Measurements from ENCODE around the gene CCDC69.
"Not testable (repeated sequence)": the region's sequence is repeated elsewhere in the genome, so short reads cannot be mapped to it uniquely, and the experiment has no call there.

CCDC69 gene

GRCh38 chr5:151186538-151186937 lies 37.4 kb downstream of the CCDC69 start:
- no peak for DNase-seq

DNA sequence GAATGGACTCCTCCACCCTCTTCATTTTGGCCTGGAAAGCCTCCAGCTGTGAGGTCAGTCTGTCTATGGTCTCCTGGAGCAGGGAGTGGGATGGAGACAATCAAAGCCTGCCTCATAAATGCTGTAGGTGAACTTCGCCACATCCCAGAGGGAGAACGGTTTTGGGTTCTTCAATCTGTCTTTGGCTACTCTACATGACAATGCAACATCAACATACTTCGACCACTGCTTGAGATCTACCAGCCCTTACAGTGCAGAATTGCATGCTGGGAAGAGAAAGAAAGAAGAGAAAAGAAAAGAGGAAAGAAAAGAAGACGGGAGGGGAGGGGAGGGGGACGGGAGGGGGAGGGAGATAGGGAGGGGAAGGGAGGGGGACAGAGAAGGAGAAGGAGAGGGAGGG lies 37.8 kb downstream of the CCDC69 start:
- no peak for DNase-seq

GRCh38 chr5:151184316-151185042 lies 39.4 kb downstream of the CCDC69 start:
- no peak for DNase-seq

- DNase-seq, result no peak
Measured at GRCh38 chr5:151183456-151184245, 40.2 kb downstream of the CCDC69 start.

- no peak for DNase-seq
Measured at GRCh38 chr5:151182976-151183375, 40.9 kb downstream of the CCDC69 start.

- DNase-seq, result no peak
Measured at GRCh38 chr5:151182524-151182900, 41.4 kb downstream of the CCDC69 start.

GRCh38 chr5:151181818-151182523 lies 41.9 kb downstream of the CCDC69 start:
- no peak for DNase-seq

DNA sequence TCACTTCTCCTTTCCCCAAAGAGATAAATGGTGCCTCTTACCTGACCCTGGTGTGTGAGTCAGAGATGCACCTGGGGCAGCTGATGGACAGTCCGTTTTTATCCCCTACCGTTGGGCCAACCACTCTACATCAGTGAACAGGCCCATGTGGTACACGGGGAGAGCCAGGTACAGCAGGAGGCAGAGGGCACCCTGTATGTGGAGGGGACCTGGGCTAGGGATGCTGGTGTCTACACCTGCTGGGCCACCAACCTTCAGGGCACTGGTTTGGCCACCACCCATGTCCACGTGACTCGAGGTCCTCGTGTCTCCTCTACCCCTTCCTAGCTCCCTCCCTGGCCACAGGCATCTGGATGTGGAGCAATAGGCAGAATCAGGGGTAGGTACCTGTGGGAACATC lies 43.6 kb downstream of the CCDC69 start:
- no peak for DNase-seq

- no peak for DNase-seq
Measured at GRCh38 chr5:151179489-151179840, 44.4 kb downstream of the CCDC69 start.

GRCh38 chr5:151178777-151179488 lies 45.0 kb downstream of the CCDC69 start:
- no peak for DNase-seq

- DNase-seq, result no peak
Measured at GRCh38 chr5:151178372-151178771, 45.5 kb downstream of the CCDC69 start.

DNA sequence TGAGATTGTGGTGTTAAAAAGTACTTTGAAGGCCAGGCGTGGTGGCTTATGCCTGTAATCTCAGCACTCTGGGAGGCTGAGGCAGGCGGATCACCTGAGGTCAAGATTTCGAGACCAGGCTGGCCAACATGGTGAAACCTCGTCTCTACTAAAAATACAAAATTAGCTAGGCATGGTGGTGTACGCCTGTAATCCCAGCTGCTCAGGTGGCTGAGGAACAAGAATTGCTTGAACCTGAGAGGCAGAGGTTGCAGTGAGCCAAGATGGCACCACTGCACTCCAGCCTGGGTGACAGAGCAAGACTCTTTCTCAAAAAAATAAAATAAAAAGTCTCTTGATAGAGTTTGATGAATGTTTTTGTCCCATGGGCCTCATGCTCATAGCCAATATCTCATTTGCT lies 47.6 kb downstream of the CCDC69 start:
- DNase-seq, result not testable (repeated sequence)

DNA sequence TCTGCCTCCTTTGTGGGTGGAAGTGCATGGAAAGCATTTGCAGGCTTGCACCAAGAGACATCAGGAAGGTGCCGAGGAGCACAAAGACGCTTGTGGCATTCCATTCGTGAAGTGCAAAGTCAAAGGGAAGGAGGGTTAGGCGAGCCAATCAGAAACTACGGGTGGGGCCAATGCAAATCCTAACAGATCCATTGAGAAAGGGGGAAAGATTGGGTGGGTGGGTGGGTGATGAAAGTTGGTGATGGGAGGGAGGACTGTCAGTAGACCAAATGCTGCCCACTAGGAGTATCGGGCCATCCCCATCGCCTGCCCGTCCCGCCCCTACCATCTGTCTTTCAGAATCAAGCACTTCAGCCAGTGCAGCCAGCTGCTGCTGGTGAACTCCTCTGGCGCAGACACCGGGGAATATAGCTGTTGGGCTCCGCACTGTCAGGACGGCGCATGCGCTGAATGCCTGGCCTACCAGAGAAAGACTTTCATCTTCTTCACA lies 49.2 kb downstream of the CCDC69 start:
- DNase-seq, result no peak

GRCh38 chr5:151173711-151174611 lies 49.9 kb downstream of the CCDC69 start:
- no peak for DNase-seq

- no peak for DNase-seq
Measured at GRCh38 chr5:151171529-151171928, 52.4 kb downstream of the CCDC69 start.

DNA sequence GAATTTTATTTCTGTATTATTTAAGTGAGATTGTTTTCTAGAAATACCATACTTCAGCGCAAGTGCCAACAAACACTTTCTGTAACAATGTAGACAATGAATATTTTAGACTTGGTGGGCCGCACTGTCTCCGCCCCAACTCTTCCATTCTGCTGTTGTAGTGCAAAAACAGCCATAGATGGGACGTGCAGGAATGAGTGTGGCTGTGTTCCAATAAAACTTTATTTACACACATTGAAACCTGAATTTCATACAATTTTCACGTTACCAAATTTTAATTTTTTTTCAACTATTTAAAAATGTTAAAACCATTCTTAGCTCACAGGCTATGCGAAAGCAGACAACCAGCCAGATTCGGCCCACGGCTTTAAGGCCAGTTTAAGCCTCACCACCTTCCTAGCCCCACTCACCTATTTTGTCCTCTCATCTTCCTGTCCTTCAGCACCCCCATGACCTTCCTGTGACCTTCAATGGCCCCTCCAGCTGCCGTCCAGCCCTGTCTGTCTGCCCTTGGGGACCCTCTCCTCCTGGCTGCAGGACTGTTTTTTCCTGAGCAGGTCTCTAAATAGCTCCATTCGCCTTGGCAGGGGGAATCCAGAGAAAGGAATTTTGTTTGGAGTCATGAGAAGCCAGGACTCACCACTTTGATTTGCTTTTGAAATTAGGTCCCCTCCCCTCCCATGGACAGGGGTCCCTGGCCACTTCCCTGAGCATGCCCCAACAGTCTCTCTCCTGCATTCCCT lies 55.1 kb downstream of the CCDC69 start:
- DNase-seq, result no peak

DNA sequence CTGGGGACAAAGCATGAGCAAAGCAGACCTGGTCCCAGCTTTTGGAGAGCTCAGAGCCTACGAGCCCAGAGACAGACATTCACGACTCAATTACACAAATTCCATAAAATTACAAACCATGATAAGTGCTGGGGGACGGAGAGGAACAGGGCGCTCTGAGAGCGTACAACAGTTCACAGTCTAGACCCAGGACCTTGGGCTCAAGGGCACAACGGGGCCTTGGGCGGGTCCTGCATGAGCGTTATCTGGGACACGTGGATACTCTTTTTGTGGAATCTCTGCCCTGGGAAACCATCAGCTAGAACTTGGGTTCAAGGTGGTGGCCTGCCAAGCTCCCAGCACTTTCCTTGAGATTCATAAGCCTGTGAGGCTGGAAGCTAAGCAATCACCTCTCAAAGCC lies 56.9 kb downstream of the CCDC69 start:
- no peak for DNase-seq

GRCh38 chr5:151164687-151165392 lies 59.1 kb downstream of the CCDC69 start:
- peak; percentile 68 to 70 for DNase-seq

DNA sequence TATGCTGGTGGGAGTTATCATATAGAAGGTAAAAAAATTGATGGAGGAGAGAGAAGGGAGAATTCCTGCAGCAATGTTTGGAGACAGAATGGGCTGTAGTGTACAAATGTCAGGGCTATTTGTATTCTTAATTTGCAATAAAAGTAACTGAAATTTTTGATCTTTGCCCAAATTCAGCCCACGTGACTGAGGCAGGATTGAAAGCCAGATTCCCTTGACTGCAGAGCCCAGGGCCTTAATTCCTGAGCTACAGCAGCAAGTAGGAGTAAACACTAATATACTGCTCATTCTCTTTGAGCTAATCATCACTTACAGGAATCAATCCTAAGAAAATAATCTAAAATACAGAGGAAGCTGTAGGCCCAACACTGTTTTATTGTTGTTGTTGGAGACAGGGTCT lies 61.1 kb downstream of the CCDC69 start:
- no peak for DNase-seq

GRCh38 chr5:151159649-151160373 lies 64.1 kb downstream of the CCDC69 start:
- DNase-seq, result no peak
